ENCODE results near the gene ZNF609.

GRCh38 chr15:64501396-64501715 is 41.0 kb downstream of the ZNF609 start:
- TF ChIP-seq EP300 (conservative IDR thresholded peaks at IDR 0.05; ENCODE audit: poor library complexity, severe bottlenecking) (no peak), CTCF (IDR thresholded peaks at IDR 0.05; ENCODE audit: poor library complexity, severe bottlenecking) (no peak), TAF1 (IDR thresholded peaks at IDR 0.05; ENCODE audit: low read depth) (no peak), EZH2 (IDR thresholded peaks at IDR 0.05; ENCODE audit: borderline replicate concordance, insufficient read depth, low read length, poor library complexity, severe bottlenecking) (no peak), REST (IDR thresholded peaks at IDR 0.05; ENCODE audit: borderline replicate concordance) (no peak)

Measured in neural cell (in vitro differentiated cells).